Hematopoietic multipotent progenitor cell treated with erythropoietin and hydrocortisone succinate and interleukin-3 and kit ligand, for 4 days (in vitro differentiated cells): ENCODE measurements around the gene SGIP1.
A peak's percentile ranks its signal among the peaks of the same experiment; 100 is the strongest.

Experiments
- DNase-seq: peaks from one replicate; pipeline ENCODE4 v3.0.0-alpha.2; 2015

SGIP1 gene

GRCh38 chr1:66533804-66534740 lies at the start of gene SGIP1:
SGIP1 (plus strand) TSS chr1:66534153; CDS start chr1:66534359, 206 bp downstream.
- DNase-seq = peak; percentile 74

GRCh38 chr1:66489151-66489550 lies 44.8 kb upstream of the SGIP1 start:
- DNase-seq = no peak

- DNase-seq = no peak
Observed at GRCh38 chr1:66489972-66490601, 43.9 kb upstream of the SGIP1 start.

- DNase-seq = peak; percentile 71
Observed at GRCh38 chr1:66490816-66491215, 43.1 kb upstream of the SGIP1 start.

- no peak for DNase-seq
Observed at GRCh38 chr1:66492424-66492823, 41.5 kb upstream of the SGIP1 start.

GRCh38 chr1:66493731-66494130 lies 40.2 kb upstream of the SGIP1 start:
- no peak for DNase-seq

- peak; percentile 49 for DNase-seq
Observed at GRCh38 chr1:66494482-66494881, 39.5 kb upstream of the SGIP1 start.

- DNase-seq = no peak
Observed at GRCh38 chr1:66495495-66495894, 38.5 kb upstream of the SGIP1 start.

GRCh38 chr1:66497910-66498309 lies 36.0 kb upstream of the SGIP1 start:
- DNase-seq = no peak

GRCh38 chr1:66500301-66500700 lies 33.7 kb upstream of the SGIP1 start:
- peak; percentile 52 for DNase-seq

GRCh38 chr1:66502086-66502485 lies 31.9 kb upstream of the SGIP1 start:
- DNase-seq = peak; percentile 8

GRCh38 chr1:66503841-66504470 lies 30.0 kb upstream of the SGIP1 start:
- DNase-seq = peak; percentile 77

- DNase-seq = no peak
Observed at GRCh38 chr1:66505671-66506392, 28.1 kb upstream of the SGIP1 start.

- DNase-seq = peak; percentile 12
Observed at GRCh38 chr1:66506393-66506687, 27.6 kb upstream of the SGIP1 start.

GRCh38 chr1:66506991-66507390 lies 27.0 kb upstream of the SGIP1 start:
- no peak for DNase-seq

- DNase-seq = no peak
Observed at GRCh38 chr1:66510407-66510806, 23.5 kb upstream of the SGIP1 start.

- DNase-seq = no peak
Observed at GRCh38 chr1:66511118-66511517, 22.8 kb upstream of the SGIP1 start.

GRCh38 chr1:66517959-66518358 lies 16.0 kb upstream of the SGIP1 start:
- no peak for DNase-seq

- no peak for DNase-seq
Observed at GRCh38 chr1:66518654-66519053, 15.3 kb upstream of the SGIP1 start.

- no peak for DNase-seq
Observed at GRCh38 chr1:66519992-66520391, 14.0 kb upstream of the SGIP1 start.

GRCh38 chr1:66520655-66521054 lies 13.3 kb upstream of the SGIP1 start:
- DNase-seq = no peak

- DNase-seq = no peak
Observed at GRCh38 chr1:66521721-66522365, 12.1 kb upstream of the SGIP1 start.

- no peak for DNase-seq
Observed at GRCh38 chr1:66523562-66523961, 10.4 kb upstream of the SGIP1 start.
